Measurements from ENCODE around the gene NUP214. TPM values are rescaled to one million over a fixed set of nuclear protein-coding genes. Genes with fewer than 3 reads are reported as not detected.
A peak's percentile ranks its signal among the peaks of the same experiment; 100 is the strongest.
"Not testable (repeated sequence)": the region's sequence is repeated elsewhere in the genome, so short reads cannot be mapped to it uniquely, and the experiment has no call there.

The NUP214 gene
- total RNA-seq, 1 donor from 2014 or later: 16.4 TPM

DNA sequence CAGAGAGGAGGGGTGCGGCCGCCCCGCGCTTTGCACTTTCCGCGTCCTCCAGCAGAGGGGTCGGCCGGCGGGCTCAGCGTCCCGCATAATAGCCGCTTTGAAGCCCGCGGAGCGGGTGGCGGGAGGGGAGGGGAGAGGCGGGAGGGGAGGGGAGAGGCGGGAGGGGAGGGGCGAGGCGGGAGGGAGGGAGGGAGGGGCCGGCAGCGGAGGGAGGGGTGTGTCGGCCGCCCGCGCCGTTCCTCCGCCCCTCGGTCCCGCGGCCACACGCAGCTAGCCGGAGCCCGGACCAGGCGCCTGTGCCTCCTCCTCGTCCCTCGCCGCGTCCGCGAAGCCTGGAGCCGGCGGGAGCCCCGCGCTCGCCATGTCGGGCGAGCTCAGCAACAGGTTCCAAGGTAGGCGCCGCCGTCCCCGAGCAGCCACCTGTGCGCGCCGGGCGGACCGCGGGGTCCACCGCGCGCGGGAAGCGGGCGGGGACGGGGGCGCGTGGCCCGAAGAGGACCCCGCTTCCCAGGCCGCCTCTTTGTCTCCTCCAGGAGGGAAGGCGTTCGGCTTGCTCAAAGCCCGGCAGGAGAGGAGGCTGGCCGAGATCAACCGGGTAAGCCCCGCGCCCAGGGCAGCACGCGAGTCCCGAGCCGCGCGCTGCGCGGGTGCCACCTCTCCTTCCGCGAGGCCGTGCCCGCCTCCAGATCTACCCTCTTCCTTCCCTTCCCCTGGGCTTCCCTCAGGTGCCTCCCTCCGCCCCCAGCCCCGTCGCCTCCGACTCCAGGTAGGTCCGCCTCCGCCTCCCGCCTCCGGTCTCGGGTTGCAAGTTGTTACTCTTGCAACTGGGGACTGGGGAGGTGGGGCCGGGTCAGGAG lies 28.9 kb upstream of the NUP214 start, which contains the start of gene AIF1L:
TSS of gene AIF1L (plus strand) at position 263 of the 857 bp plus-strand sequence. CDS start at position 362, 99 bp downstream.
- DNase-seq (ENCODE audit: low read depth): peak; percentile 46

DNA sequence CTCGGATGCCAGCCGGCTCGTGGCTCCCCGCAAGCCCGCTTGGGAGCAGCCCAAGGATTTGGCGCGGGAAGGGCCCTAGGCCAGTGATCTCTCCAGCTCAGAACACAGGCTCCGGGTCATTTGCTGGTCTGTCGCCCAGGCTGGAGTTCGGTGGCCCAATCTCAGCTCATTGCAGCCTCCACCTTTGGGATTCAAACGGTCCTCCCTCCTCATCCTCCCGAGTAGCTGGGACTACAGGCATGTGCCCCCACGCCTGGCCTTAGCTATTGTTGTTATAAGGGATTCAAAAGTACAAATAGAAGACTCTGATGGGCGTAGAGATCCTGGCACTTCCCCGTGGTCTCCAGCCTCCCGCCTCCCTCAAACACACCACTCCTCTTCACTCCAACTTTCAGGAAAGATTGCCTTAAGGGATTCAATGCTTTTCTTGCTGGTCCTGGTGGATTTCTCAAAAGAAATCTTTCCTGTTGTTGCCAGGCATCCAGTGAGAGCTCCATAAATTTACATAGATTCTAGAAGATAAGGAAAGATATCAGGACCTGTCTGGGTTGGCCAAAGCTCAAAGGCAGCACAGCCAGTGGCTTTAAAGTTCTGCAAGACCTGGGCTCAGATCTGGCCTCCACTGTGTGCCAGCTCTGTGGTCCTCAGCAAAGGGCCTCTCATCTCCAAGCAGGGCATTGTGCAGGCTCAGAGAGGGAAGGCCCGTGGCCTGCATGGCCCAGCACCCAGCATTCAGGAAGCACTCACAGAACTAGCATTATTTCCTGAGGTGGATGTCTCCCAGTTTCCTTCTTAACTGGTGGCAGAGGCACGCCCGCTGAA lies 28.0 kb upstream of the NUP214 start:
- peak; percentile 58 for DNase-seq (ENCODE audit: low read depth)

DNA sequence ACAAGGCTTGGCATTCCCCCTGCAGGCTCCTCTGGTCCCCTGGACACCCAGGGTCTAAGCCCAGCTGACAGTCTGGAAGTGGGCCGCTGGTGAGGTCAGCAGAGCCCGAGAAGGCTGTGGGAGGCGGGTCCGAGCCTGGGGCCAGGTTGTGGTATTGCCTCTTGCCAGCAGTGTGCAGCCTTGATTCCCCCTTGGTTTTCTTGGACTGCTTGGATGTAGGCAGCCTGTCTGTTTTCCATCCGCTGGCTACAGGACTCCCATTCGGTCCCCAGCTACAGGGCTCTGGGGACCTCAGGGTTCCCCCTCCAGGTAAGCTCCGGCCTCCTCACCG lies 27.5 kb upstream of the NUP214 start:
- DNase-seq (ENCODE audit: low read depth): peak; percentile 80

DNA sequence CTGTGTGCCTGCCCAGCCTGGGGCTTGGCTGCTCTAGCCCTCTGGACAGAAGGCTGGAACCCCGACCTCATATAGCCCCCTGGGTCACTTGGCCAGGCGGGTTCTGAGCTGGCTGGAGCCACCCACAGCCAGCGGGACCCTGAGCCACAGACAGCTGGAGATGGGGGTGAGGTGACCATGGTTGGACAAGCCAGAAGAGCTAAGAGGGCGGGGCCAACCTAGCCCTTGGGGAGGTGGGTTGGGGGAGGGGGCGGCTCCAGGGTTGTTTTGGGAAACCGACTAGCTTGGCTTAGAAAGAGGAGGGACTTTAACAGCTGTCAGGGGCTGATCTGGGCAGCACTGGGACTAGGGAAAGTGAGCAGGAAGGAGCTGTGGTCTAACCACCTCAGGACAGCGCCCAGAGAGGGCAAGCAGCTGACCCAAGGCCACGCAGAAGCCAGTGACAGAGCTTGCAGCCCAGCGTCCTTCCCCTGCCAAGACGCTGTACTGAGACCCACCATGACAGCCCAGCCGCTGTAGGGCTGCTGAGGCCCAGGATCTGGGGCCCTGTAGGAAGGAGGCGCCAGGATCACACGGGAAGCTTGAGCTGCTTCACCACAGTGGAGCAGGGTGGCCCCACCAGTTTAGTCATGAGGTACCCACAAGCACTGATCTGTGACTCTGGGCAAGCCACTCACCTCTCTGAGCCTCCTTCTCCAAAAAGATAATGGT lies 26.8 kb upstream of the NUP214 start:
- DNase-seq (ENCODE audit: low read depth): peak; percentile 94

DNA sequence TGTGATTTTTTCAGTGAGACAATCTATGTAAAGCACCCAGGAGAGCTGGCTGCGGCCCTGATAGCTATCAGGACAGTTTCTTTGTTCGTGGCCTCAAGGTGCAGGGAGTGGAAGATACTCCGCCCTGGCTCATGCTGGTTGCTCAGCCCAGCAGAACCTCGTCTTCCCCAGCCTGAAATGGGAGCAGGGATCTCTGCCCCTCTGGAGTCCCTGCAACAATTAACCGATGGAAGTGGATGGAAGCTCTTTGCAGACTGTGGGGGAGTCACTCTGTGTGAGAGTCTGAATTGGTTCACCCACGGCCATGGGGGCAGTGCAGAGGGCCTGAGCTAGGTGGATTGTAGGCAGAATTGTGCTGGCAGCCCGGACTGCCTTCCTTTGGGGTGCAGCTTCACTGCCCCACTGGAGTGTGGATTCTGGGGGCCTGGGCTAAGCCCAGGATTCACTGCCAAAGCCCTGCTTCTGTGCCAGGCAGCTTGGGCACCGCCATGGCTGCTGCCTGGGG lies 26.2 kb upstream of the NUP214 start:
- DNase-seq (ENCODE audit: low read depth): no peak

DNA sequence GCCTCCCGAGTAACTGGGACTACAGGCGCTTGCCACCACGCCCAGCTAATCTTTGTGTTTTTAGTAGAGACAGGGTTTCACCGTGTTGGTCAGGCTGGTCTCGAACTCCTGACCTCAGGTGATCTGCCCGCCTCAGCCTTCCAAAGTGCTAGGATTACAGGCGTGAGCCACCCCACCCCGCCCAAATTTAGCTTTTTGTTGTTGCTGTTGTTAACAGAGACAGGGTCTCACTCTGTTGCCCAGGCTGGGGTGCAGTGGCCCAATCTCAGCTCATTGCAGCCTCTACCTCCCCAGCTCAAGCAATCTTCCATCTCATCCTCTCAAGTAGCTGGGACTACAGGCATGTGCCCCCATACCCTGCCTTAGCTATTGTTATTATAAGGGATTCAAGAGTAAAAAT lies 25.5 kb upstream of the NUP214 start:
- DNase-seq (ENCODE audit: low read depth): not testable (repeated sequence)

DNA sequence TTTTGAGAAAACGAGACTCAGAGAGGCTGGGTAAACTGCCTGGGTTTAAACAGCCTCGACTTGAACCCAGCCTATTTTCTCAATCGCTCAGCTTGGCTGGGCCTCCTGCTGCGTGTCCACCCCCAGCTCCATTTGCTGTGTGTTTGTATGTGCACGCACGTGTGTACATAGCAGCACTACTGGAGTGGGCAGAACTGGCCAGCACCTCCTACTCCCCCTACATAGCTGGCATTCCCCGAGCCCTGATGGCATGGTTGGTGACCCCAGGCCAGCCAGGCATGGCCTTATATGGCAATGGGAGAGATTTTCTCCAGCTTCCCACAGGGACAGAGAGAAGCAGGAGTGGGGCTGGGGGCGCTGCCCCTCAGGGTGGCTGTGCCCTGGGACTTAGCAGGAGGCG lies 24.9 kb upstream of the NUP214 start:
- peak; percentile 57 for DNase-seq (ENCODE audit: low read depth)

DNA sequence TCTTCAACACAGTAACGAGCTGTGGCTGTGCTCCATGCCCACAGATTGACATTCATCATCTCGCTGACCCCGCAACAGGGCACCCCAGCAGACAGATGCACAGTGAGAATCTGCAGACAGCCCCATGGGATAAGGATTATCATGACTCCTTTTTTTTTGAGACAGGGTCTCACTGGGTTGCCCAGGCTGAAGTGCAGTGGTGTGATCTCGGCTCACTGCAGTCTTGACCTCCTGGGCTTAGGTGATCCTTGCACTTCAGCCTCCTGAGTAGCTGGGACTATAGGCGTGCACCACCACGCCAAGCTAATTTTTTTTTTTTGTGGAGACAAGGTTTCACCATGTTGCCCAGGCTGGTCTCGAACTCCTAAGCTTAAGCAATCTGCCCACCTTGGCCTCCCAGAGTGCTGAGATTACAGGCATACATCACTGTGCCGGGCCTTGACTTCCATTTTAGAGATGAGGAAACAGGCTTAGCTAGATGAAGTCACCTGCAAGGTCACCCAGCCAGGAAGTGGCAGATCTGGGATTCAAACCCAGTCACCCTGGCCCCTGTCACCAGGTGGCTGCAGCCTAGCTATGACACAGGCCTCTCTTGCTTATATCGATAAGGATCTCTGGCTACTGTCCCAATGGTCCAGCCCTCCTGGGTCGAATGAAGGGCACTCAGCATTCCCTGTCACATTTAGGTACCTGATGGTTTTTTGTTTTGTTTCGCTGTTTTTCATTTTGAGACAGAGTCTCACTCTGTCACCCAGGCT lies 24.0 kb upstream of the NUP214 start:
- DNase-seq (ENCODE audit: low read depth): no peak

DNA sequence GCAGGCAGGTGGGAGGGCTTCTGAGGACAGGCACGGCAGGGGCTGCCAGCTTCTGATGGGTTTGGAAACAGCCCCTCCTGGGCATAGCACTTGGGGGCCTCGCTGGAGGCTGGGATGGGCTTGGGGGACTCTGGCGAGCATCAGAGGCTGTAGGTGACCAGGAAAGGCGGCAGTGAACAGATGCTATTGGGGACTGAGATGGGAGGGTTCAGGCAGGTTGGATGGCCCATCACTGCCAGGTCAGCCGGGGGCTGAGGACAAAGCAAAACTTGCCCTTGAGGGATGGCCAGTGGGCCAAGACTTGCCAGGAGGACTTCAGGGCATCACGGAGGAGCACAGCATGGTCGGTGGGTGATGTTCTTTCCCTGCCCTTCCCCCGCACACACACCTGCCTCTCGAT lies 22.4 kb upstream of the NUP214 start:
- no peak for DNase-seq (ENCODE audit: low read depth)

DNA sequence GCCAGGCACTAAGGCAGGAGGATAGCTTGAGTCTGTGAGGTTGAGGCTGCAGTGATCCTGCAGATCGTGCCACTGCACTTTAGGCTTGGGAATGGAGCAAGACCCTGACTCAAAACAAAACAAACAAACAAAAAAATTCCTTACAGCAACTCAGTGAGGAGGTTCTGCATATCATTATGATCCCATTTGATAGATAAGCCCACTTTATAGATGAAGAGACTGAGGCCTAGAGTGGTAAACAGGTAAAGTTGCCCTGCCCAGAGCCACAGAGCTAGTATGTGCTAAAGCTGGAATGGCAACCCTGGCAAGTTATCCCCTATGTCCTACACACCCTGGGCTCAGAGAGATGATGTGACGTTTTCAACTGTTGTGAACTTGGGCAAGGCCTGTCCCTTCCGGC lies 21.9 kb upstream of the NUP214 start:
- no peak for DNase-seq (ENCODE audit: low read depth)

DNA sequence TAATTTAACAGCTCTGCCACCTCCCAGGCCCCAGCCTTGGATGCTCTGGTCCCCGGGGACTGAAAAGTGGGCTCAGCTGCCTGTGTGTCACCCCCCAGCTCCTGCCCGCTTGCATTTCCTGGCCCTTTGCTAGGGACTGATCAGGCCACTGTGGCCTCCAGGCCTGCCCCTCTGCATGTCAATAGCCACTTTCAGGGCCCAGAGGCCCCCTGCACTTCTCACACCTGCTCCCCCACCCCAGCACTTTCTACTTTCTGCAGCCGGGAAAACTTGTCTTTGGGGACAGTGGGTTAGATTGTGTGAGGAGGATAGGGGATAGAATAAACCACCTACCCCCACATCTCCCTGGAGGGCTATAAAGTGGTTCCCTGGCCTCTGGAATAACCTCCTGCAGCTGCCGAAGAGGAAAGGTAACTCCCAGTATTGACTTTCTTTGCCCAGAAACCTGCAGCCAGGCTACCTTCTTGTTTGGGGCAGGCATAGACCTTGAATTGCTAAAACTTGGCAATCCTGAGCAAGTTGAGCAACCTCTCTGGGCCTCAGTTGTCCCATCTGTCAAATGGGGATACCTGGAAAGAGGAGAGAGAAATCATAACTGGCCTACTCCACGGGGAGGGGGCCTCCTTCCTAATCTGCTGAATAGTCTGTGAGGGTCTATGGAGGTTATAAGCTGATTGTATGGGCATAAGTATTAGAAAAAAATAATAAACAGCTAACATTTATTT lies 21.2 kb upstream of the NUP214 start:
- no peak for DNase-seq (ENCODE audit: low read depth)

DNA sequence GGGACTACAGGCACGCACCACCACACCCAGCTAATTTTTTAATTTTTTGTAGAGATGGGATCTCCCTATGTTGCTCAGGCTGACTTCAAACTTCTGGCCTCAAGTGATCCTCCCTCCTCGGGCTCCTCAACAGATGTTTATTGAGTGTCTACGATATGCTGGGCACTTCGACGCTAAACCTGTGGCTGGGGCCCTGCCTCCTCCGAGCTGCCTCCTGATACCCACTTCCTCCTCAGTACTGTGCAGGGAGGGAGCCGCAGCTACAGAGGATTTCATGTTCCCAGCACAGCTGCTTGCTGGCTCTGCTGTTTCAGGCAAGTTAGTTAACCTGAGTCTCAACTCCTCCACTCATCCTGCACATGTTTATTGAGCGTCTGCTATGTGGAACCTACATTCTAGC lies 19.4 kb upstream of the NUP214 start:
- no peak for DNase-seq (ENCODE audit: low read depth)

DNA sequence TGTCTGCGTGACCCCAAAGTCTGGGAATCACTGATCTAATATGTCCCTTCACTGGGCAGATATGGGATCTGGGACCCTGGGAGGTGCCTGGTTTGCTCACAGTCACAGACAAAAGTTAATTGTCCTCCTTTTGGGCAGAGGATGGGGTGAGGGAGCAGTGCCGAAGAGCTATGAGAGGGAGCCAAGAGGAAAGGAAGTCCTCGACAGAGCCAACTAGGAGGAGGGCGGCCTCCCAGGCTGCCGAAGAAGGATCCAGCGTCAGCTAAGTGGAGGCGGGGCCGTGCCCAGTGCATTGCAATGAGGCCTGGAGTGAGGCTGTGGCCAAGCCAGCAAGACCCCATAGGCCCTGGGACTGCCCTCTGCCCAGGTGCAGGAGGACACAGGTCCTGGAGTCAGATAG lies 17.6 kb upstream of the NUP214 start:
- no peak for DNase-seq (ENCODE audit: low read depth)

DNA sequence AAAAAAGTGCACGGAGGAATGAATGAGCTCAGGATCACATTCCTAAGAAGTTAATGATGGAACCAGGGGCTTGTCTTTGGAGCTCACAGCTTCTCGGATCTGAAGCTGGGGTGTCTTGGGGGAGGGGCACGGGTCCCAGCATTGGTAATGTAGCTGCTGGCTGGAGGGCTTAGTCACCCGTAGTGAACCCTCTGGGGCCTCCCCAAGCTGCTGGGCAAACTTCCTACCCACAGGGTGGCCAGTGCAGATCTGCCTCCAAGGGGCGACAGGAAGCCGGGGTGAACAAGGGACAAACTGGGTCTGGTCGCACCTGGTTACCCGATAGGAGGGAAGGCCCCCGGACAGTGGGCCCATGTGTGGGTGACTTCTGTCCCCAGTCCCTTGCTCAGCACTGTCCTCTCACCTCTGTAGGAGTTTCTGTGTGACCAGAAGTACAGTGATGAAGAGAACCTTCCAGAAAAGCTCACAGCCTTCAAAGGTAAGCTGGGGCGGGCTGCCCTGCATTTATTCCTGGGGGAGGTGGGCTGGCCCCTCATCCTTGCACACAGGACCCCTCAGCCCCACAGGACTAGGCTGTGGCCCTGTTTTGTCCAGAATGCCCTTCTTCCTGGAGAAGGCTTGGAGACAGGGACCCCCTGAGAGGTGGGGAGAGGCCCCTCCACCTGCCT lies 14.1 kb upstream of the NUP214 start:
- DNase-seq (ENCODE audit: low read depth): no peak

DNA sequence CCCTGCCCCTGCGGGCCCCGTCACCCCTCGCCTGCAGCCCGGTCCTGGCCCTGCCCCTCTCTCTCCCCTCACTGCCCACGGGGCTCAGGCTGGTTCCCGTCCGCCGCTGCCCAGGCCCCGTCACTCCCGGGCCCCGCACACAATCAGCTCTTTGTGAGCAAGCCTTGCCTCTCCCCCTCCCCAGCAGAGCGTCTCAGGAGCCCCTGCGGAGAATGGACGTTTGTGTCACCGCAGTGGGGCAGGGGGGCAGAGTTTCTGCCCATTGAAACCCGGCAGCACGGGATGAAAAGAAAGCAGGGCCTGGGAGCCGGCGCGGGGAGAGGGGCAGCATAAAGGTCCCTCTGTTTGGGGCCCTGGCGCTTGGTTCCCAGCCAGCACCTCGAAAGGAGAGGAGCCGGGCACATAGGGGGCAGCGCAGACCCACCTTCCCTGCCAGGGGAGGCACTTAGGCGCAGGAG lies 13.5 kb upstream of the NUP214 start:
- no peak for DNase-seq (ENCODE audit: low read depth)

DNA sequence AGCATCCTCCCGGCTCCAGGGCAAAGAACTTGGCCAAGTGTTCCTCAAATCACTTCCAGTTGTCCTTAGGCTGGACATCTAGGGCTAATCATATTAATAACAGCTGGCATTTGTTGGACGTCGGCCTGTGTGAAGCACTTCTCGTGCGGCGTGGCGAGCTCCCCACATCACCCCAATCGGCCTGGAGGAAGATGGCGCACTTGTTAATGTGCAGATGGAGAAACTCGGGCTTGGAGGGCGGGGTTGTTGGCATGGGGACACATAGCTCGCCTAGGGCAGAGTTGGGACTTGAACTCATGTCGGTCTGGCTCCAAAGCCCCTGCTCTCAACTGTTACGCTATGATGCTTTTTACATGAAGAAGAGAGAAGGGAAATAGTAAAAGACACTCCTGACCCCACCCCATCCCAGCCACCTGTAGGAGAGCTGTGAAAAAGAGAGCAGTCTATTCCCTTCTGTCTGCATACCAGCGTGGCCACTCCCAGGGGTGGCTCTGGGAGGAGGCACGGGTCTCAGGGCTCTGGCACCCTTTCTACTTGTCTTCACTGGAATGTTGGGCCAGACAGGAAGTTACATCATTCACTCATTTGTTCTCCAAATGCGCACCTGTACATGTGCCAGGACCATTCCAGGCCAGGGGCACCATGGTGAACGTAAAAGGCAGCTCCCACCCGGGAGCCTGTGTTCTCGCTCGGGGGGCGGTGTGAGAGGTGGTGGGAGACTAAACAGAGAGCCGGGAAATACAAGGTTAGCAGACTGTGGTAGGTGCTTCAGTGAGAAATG lies 12.8 kb upstream of the NUP214 start:
- no peak for DNase-seq (ENCODE audit: low read depth)

DNA sequence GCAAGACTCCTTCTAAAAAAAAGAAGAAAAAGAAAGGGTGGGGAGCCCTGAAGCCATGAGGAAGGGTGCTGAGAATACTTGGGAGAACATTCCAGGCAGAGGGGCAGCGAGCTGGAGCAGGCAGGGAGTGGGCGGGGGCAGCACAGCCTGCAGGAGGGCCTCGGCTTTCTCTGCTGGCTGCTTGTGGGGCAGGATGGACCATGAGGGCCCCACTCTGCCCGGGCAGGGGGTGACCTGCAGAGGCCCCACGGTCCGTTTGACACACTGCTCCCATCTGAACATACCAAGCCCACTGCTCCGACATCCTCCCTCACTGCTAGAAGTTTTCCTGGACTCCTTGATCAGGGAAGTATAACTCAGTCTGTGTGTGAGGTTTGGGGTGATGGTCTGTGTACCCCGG lies 11.7 kb upstream of the NUP214 start:
- no peak for DNase-seq (ENCODE audit: low read depth)

DNA sequence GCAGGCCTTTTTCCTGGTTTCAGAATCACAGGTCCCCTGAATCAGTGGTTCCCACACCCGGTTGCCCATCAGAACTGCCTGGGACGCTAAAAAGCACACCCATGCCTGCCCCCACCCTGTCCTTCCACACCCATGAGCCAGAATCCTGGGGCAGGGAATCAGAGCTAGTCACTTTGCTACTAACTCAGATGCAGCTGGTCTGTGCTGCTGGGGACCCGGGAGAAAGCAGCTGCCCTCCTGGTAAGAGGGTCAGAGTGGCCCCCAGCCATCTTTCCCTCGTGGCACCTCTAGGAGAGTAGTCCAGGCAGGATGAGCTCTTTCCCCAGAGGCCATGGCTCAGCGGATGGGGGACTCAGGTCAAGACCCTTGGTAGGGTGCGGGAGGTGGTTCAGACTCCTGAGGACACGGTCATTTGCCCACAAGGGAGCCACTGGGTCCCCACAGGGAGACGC lies 11.3 kb upstream of the NUP214 start:
- DNase-seq (ENCODE audit: low read depth): no peak

DNA sequence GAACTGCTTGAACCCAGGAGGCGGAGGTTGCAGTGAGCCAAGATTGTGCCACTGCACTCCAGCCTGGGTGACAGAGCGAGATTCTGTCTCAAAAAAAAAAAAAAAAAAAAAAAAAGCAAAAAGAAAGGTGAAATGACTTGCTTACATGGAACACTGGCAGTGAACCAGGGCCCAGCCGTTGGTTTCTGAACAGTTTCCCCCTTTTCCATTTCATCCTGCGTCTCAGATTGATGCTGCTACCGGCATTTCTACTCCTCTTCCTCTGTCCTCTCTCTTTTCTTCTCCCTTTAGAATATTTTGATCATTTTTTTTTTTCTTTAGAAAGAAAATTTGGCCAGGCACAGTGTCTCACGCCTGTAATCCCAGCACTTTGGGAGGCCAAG lies 10.0 kb upstream of the NUP214 start:
- not testable (repeated sequence) for DNase-seq (ENCODE audit: low read depth)
